ENCODE measurements around the gene PITPNM2. TPM values are rescaled to one million over a fixed set of nuclear protein-coding genes. Genes with fewer than 3 reads are reported as not detected.

Gene PITPNM2
- total and polyA plus RNA-seq, 2 experiments from 2014 or later, result 3.6 to 6.3 TPM

- H3K4me1 ChIP-seq (ENCODE audit: insufficient read depth), result no peaks in the 10 kb centered on the region
- no peak overlapping the region for H3K27ac ChIP-seq
- no peaks in the 10 kb centered on the region for H3K9me2 ChIP-seq (replicated peaks; ENCODE audit: insufficient read depth)
- H3K36me3 ChIP-seq (replicated peaks; ENCODE audit: insufficient read depth, low read depth), result no peaks in the 10 kb centered on the region
- H4K20me1 ChIP-seq (ENCODE audit: insufficient read depth, poor library complexity, severe bottlenecking), result no peaks in the 10 kb centered on the region
- TF ChIP-seq CTCF (IDR thresholded peaks at IDR 0.05; ENCODE audit: poor library complexity), result no peak
- no peak for TF ChIP-seq EZH2phosphoT487 (IDR thresholded peaks at IDR 0.05; ENCODE audit: low read depth, severe bottlenecking, unreplicated experiment)
- no peak for TF ChIP-seq EZH2 (IDR thresholded peaks at IDR 0.05; ENCODE audit: borderline replicate concordance)
- peaks cover 22% of the 10 kb centered on the region for H3K79me2 ChIP-seq
- no peaks in the 10 kb centered on the region for H3K9me3 ChIP-seq (ENCODE audit: low read depth)
- no peak overlapping the region for H2AFZ ChIP-seq
- DNase-seq (ENCODE audit: low spot score), result no peak
- 87% methylated on average over 3 of the region's 3 CpGs for WGBS (ENCODE audit: low lambda C conversion rate, missing lambda C conversion rate)
- no peaks in the 10 kb centered on the region for H3K27me3 ChIP-seq
- no peak overlapping the region for H3K4me3 ChIP-seq
- H3K4me2 ChIP-seq, result no peak overlapping the region
Observed at GRCh38 chr12:123120452-123121166, 30.3 kb downstream of the PITPNM2 start.

GRCh38 chr12:123119808-123120207, 31.1 kb downstream of the PITPNM2 start:
- Histone ChIP-seq H3K27me3 (no peaks in the 10 kb centered on the region), H2AFZ (no peak overlapping the region), H3K9me3 (ENCODE audit: low read depth) (no peaks in the 10 kb centered on the region), H3K79me2 (peaks cover 15% of the 10 kb centered on the region), H3K36me3 (replicated peaks; ENCODE audit: insufficient read depth, low read depth) (no peaks in the 10 kb centered on the region), H3K9me2 (replicated peaks; ENCODE audit: insufficient read depth) (no peaks in the 10 kb centered on the region), H3K27ac (no peak overlapping the region), H4K20me1 (ENCODE audit: insufficient read depth, poor library complexity, severe bottlenecking) (no peaks in the 10 kb centered on the region), H3K4me2 (no peak overlapping the region), H3K4me3 (no peak overlapping the region), H3K4me1 (ENCODE audit: insufficient read depth) (peaks cover 3% of the 10 kb centered on the region)
- 88% methylated on average over 7 of the region's 7 CpGs for WGBS (ENCODE audit: low lambda C conversion rate, missing lambda C conversion rate)
- DNase-seq (ENCODE audit: low spot score), result no peak
- TF ChIP-seq EZH2phosphoT487 (IDR thresholded peaks at IDR 0.05; ENCODE audit: low read depth, severe bottlenecking, unreplicated experiment), result no peak
- TF ChIP-seq EZH2 (IDR thresholded peaks at IDR 0.05; ENCODE audit: borderline replicate concordance), result no peak
- no peak for TF ChIP-seq CTCF (IDR thresholded peaks at IDR 0.05; ENCODE audit: poor library complexity)

- Histone ChIP-seq H3K27me3 (no peaks in the 10 kb centered on the region), H3K79me2 (peaks cover 12% of the 10 kb centered on the region), H3K27ac (no peak overlapping the region), H2AFZ (no peak overlapping the region), H3K4me2 (no peak overlapping the region), H4K20me1 (ENCODE audit: insufficient read depth, poor library complexity, severe bottlenecking) (no peaks in the 10 kb centered on the region), H3K9me2 (replicated peaks; ENCODE audit: insufficient read depth) (no peaks in the 10 kb centered on the region), H3K4me1 (ENCODE audit: insufficient read depth) (peaks cover 3% of the 10 kb centered on the region), H3K36me3 (replicated peaks; ENCODE audit: insufficient read depth, low read depth) (no peaks in the 10 kb centered on the region), H3K9me3 (ENCODE audit: low read depth) (no peaks in the 10 kb centered on the region), H3K4me3 (no peak overlapping the region)
- no peak for DNase-seq (ENCODE audit: low spot score)
- 61% methylated on average over 8 of the region's 8 CpGs for WGBS (ENCODE audit: low lambda C conversion rate, missing lambda C conversion rate)
- TF ChIP-seq EZH2phosphoT487 (IDR thresholded peaks at IDR 0.05; ENCODE audit: low read depth, severe bottlenecking, unreplicated experiment), result no peak
- TF ChIP-seq EZH2 (IDR thresholded peaks at IDR 0.05; ENCODE audit: borderline replicate concordance), result no peak
- TF ChIP-seq CTCF (IDR thresholded peaks at IDR 0.05; ENCODE audit: poor library complexity), result no peak
Observed at GRCh38 chr12:123118497-123118896, 32.4 kb downstream of the PITPNM2 start.

All from hepatocyte (in vitro differentiated cells).